Type B pancreatic cell (in vitro differentiated cells): Measurements from ENCODE around the gene PRICKLE2. TPM values are rescaled to one million over a fixed set of nuclear protein-coding genes. Genes with fewer than 3 reads are reported as not detected.
A peak's percentile ranks its signal among the peaks of the same experiment; 100 is the strongest.

Experiments
- DNase-seq: peaks from one replicate; pipeline ENCODE4 v3.0.0; 2021; ENCODE audit warnings: mixed read lengths; ENCODE audit not compliant: unreplicated experiment; ENCODE audit errors: extremely low spot score
- H3K27ac Mint-ChIP-seq: 2 replicates; pipeline ENCODE4 v1.8.0; 2021; ENCODE audit warnings: mild to moderate bottlenecking, mixed read lengths
- H3K27me3 Mint-ChIP-seq: 2 replicates; pipeline ENCODE4 v1.8.0; 2021; ENCODE audit warnings: mixed read lengths
- H3K36me3 Mint-ChIP-seq: 2 replicates; pipeline ENCODE4 v1.8.0; 2021; ENCODE audit warnings: mixed read lengths
- H3K4me1 Mint-ChIP-seq: one replicate; pipeline ENCODE4 v1.8.0; 2021; ENCODE audit warnings: mixed read lengths; ENCODE audit not compliant: unreplicated experiment
- H3K4me3 Mint-ChIP-seq: 2 replicates; pipeline ENCODE4 v1.8.0; 2021; ENCODE audit warnings: mild to moderate bottlenecking, mixed read lengths
- H3K9me3 Mint-ChIP-seq: 2 replicates; pipeline ENCODE4 v1.8.0; 2021; ENCODE audit warnings: mixed read lengths
- total RNA-seq: library from RNA; stranded (reverse); gene quantifications from 2 replicates; pipeline ENCODE4 v1.2.1, GENCODE V29; 2021; ENCODE audit warnings: low replicate concordance
- TF ChIP-seq, protein P1 (sequence below): fragments of 200-600 bp; sonication (generic); conservative IDR thresholded peaks from 2 replicates; pipeline ENCODE4 v1.5.0; 2021; ENCODE audit warnings: antibody characterized with exemption, mild to moderate bottlenecking

Gene PRICKLE2
- total RNA-seq, 1 donor from 2014 or later, result 23.6 TPM

DNA sequence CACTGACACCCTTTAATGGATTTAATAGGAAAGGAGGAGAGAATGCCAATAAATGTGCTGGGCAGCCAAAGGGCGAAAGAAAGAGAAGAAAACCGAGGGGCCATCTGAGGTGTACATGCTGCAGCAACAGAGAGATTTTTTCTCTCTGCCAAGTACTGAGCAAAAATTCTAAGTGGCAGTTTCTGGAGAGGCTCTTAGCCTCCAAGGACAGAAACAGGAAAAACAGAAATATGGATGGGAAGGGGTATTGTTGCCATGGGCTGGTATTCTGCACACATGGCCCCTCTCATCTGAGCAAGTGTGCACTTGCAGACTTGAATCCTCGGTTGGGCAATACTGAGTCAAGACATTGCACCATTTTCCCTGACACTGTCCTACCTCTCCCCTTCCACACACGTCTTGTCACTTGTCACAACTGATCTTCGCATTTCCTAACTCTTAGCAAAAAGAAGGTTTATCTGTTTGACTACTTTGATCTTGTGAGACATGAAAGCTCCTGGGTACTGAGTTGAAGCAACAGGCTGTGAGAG, 73.9 kb downstream of the PRICKLE2 start:
- Mint-ChIP-seq H3K36me3 (peaks cover 33% of the 10 kb centered on the region), H3K9me3 (no peaks in the 10 kb centered on the region), H3K27ac (peak overlapping the region; percentile 88)

DNA sequence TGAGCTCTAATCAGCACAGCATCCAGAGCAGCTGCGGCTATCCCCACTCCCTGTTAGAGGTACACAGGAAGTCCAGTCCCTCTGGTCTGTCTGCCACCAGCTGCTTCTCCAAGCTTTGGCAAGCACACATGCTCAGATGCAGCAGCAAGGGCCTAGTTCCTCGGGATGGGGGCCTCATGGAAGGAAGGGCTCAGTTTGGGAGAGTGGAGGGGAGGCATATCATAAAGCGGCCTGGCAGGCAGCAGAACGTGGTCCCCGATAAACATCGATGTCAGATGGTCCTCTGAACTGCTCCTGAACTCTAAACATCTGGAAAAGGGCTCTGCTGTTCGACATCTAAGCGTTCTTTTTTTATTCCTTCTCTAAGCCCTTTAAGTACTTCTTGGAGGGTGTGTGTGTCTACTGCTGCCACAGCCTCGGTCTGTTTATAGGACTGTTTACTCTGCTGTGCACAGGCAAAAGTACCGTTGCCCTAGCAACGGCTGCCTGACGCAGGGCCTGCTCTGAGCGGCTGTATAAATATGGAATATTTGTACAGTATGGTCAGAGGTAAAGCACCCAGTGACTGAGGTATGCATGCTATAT, 74.6 kb downstream of the PRICKLE2 start:
- peaks cover 30% of the 10 kb centered on the region for H3K4me1 Mint-ChIP-seq
- H3K9me3 Mint-ChIP-seq, result no peaks in the 10 kb centered on the region
- H3K27ac Mint-ChIP-seq, result peak overlapping the region; percentile 88
- TF ChIP-seq, protein P1, sequence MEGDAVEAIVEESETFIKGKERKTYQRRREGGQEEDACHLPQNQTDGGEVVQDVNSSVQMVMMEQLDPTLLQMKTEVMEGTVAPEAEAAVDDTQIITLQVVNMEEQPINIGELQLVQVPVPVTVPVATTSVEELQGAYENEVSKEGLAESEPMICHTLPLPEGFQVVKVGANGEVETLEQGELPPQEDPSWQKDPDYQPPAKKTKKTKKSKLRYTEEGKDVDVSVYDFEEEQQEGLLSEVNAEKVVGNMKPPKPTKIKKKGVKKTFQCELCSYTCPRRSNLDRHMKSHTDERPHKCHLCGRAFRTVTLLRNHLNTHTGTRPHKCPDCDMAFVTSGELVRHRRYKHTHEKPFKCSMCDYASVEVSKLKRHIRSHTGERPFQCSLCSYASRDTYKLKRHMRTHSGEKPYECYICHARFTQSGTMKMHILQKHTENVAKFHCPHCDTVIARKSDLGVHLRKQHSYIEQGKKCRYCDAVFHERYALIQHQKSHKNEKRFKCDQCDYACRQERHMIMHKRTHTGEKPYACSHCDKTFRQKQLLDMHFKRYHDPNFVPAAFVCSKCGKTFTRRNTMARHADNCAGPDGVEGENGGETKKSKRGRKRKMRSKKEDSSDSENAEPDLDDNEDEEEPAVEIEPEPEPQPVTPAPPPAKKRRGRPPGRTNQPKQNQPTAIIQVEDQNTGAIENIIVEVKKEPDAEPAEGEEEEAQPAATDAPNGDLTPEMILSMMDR, result no peak
- H3K27me3 Mint-ChIP-seq, result no peaks in the 10 kb centered on the region
- DNase-seq, result no peak
- H3K36me3 Mint-ChIP-seq, result peaks cover 40% of the 10 kb centered on the region
- H3K4me3 Mint-ChIP-seq, result peak overlapping the region; percentile 69

More for the DNA sequence above, 73.9 kb downstream of the PRICKLE2 start:
- H3K4me3 Mint-ChIP-seq, result peak overlapping the region; percentile 69
- no peak for DNase-seq
- no peaks in the 10 kb centered on the region for H3K27me3 Mint-ChIP-seq
- TF ChIP-seq, protein P1, result no peak
- H3K4me1 Mint-ChIP-seq, result peaks cover 30% of the 10 kb centered on the region

DNA sequence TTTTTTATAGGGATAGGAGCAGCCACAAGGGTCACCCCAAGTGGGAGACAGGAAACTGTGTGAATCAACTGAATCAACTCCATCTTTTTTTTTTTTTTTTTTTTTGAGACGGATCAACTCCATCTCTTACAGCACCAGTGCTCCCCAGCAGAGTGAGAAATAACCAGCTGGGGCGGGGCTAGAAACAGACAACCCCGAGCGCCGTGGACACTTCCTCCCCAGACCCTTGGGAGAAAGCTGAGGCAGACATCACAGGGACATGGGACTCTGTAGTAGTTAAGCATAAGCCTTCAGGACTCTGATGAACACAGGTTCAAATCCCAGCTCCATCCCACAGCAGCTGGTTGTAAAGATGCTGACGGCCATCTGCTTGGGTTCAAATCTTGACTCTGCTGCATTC, 75.4 kb downstream of the PRICKLE2 start:
- peaks cover 44% of the 10 kb centered on the region for H3K36me3 Mint-ChIP-seq
- TF ChIP-seq, protein P1, result no peak
- H3K4me1 Mint-ChIP-seq, result peaks cover 30% of the 10 kb centered on the region
- no peak for DNase-seq
- no peak overlapping the region for H3K4me3 Mint-ChIP-seq
- no peak overlapping the region for H3K27ac Mint-ChIP-seq
- H3K9me3 Mint-ChIP-seq, result no peaks in the 10 kb centered on the region
- peaks cover 3% of the 10 kb centered on the region for H3K27me3 Mint-ChIP-seq

DNA sequence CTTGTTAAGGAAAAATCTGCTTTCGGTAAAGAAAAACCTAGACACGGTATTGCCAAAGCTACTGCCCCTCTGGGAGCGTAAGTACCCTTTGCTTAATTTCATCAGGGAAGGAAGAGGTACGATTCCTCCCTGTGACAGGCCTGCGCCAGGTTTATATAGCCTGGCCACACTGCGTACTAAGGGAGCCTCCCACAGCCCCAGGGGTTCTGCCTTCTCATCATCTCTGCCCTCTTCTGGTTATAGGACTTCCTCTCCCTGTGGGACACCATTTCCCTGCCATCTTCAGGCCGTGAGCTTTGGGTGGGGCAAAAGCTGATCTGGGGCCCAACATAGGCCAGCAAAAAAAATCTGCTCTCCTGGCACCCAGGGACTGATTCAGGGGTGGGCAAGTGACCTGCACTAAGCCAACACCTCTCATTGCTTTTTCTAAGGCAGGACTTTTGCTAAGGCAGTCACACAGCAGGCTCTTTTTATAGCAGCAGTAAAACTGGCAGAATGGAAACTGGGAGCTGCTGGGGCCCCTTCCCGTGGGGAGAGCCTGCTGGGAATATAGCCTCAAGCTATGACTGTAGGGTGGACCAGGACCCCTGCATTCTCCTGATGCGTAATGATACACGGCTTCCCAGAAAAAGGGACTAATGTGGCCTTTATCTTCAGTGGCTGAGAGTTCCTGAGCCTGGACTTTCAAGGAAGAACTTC, 76.2 kb downstream of the PRICKLE2 start:
- H3K4me1 Mint-ChIP-seq, result peaks cover 33% of the 10 kb centered on the region
- peaks cover 44% of the 10 kb centered on the region for H3K36me3 Mint-ChIP-seq
- no peaks in the 10 kb centered on the region for H3K9me3 Mint-ChIP-seq
- peaks cover 3% of the 10 kb centered on the region for H3K27me3 Mint-ChIP-seq
- no peak overlapping the region for H3K4me3 Mint-ChIP-seq
- no peak overlapping the region for H3K27ac Mint-ChIP-seq
- no peak for DNase-seq
- TF ChIP-seq, protein P1, result no peak

DNA sequence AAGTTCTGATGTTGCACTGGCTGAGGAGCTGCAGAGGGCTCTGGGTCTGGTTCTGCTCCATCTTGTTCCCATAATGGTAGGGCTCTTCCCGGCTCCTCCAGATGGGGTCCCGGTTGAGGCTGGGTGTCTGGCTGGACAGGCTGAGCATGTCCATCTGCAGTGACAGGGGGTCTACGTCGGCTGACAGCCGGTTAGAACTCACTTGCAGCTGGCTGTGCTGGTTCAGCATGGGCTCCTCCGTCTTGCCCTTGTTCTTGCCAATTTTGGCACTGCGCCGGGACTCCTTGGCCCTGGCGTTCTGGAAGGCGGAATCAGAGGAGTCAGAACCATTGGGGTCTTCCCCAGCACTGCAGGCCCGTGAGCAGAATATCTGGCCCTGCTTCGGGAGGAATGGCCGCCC, 78.1 kb downstream of the PRICKLE2 start:
- H3K4me1 Mint-ChIP-seq, result peaks cover 40% of the 10 kb centered on the region

More for the DNA sequence above, 78.1 kb downstream of the PRICKLE2 start:
- Mint-ChIP-seq H3K27me3 (peaks cover 3% of the 10 kb centered on the region), H3K27ac (no peak overlapping the region), H3K36me3 (peaks cover 40% of the 10 kb centered on the region), H3K4me3 (no peak overlapping the region), H3K9me3 (no peaks in the 10 kb centered on the region)
- DNase-seq, result no peak
- TF ChIP-seq, protein P1, result no peak
